Spleen (tissue), 11 donors: Measurements from ENCODE around the gene NAB1. TPM values are rescaled to one million over a fixed set of nuclear protein-coding genes. Genes with fewer than 3 reads are reported as not detected.
A peak's percentile ranks its signal among the peaks of the same experiment; 100 is the strongest.

Source experiments
- DNase-seq: peaks from one replicate; pipeline ENCODE4 v3.0.0-alpha.2; 2020
- H3K27ac ChIP-seq, 8 donors: fragments of 200-600 bp; sonication (generic) in 7 of 8; 1 replicate in 4 of 8; 2 replicates in 4 of 8; pipeline versions ENCODE4 v1.5.0 to v1.8.0; 2016 to 2021; ENCODE audit warnings: inconsistent platforms in 4 of 8, mild to moderate bottlenecking in 4 of 8, moderate library complexity in 1 of 8
- H3K27me3 ChIP-seq, 7 donors: fragments of 200-600 bp; sonication (generic) in 6 of 7; replicated peaks in 1 of 7; 1 replicate in 4 of 7; 2 replicates in 3 of 7; pipeline versions ENCODE4 v1.5.0 to v1.8.0; 2016 to 2021; ENCODE audit warnings: inconsistent platforms in 3 of 7, mild to moderate bottlenecking in 1 of 7
- H3K36me3 ChIP-seq, 6 donors: fragments of 200-600 bp; sonication (generic) in 5 of 6; 1 replicate in 4 of 6; 2 replicates in 2 of 6; pipeline versions ENCODE4 v1.5.0 to v1.8.0; 2016 to 2021; ENCODE audit warnings: inconsistent platforms in 2 of 6
- H3K4me1 ChIP-seq, 6 donors: fragments of 200-600 bp; sonication (generic) in 5 of 6; 1 replicate in 3 of 6; 2 replicates in 3 of 6; pipeline versions ENCODE4 v1.5.0 to v1.8.0; 2016 to 2021; ENCODE audit warnings: inconsistent platforms in 3 of 6
- H3K4me3 ChIP-seq, 8 donors: fragments of 200-600 bp; sonication (generic) in 7 of 8; 1 replicate in 4 of 8; 2 replicates in 4 of 8; pipeline versions ENCODE4 v1.5.0 to v1.8.0; 2016 to 2021; ENCODE audit warnings: inconsistent platforms in 4 of 8, mild to moderate bottlenecking in 4 of 8, moderate library complexity in 2 of 8
- H3K9me3 ChIP-seq, 8 donors: fragments of 200-600 bp; sonication (generic) in 7 of 8; 1 replicate in 4 of 8; 2 replicates in 4 of 8; pipeline versions ENCODE4 v1.5.0 to v1.8.0; 2016 to 2021; ENCODE audit warnings: inconsistent platforms in 4 of 8
- POLR2A ChIP-seq, 3 donors: fragments of 450-650 bp; IDR thresholded peaks; one replicate each; pipeline ENCODE4 v1.5.1; 2017; ENCODE audit warnings: antibody characterized with exemption in 3 of 3, mild to moderate bottlenecking in 1 of 3
- POLR2AphosphoS5 ChIP-seq, 3 donors: sonication (generic); formaldehyde crosslinking; IDR thresholded peaks; one replicate each; pipeline ENCODE4 v1.5.1; 2017; ENCODE audit warnings: antibody characterized with exemption in 3 of 3
- WGBS, 5 donors: extraction: QIAGEN DNeasy Blood & Tissue Kit in 3 of 5; methylation state at CpG; one replicate each; pipeline versions ENCODE4 v1.1.5 to v1.1.7; 2013 to 2018; 5-methylcytosine and 5-hydroxymethylcytosine counted together
- intact Hi-C: fragments of 100-400 bp; cut with DNase I; formaldehyde crosslinking; loops from one replicate; pipeline ENCODE4 v1.15.0; 2023; ENCODE audit warnings: low total_unique reads
- polyA plus RNA-seq, 3 donors: library from polyadenylated mRNA; stranded (reverse); fragments of 200-250 nt; gene quantifications; one replicate each; pipeline ENCODE4 v1.2.1, GENCODE V29; 2013
- total RNA-seq, 7 donors: library from RNA; depleted of rRNA in 3 of 7; stranded (reverse); fragments of >200 nt in 3 of 7; fragmentation: NEBNext Ultra II Directional in 4 of 7; extraction: Animal tissue kit (Norgen Biotek cat#: 25700) in 4 of 7; gene quantifications; one replicate each; pipeline versions ENCODE4 v1.1.0 to v1.2.1, GENCODE V29; 2016 to 2021
- TF ChIP-seq, protein P1 (sequence below), 11 experiments: fragments of 200-600 bp in 7 of 11; fragments of 450-650 bp in 4 of 11; sonication (generic) in 4 of 11; IDR thresholded peaks in 8 of 11; conservative IDR thresholded peaks in 3 of 11; 1 replicate in 7 of 11; 2 replicates in 4 of 11; pipeline versions ENCODE4 v1.4.0 to v1.8.0; 2016 to 2021; ENCODE audit warnings: antibody characterized with exemption in 11 of 11, inconsistent platforms in 4 of 11, mild to moderate bottlenecking in 1 of 11
- donor health status: healthy with polysubstance abuse.
- donor health status: DM: no; HTN: no; CAD: no; lungs with moderate emphysema.
- donor health status: DM: no; HTN: no; CAD: no.
- donor health status: Bipolar disorder and iron deficiency.
- donor health status: healthy.
- donor health status: DM: no; HTN: no; CAD: no.
- donor health status: DM: yes; HTN: yes; CAD: no.

The NAB1 gene
- total and polyA plus RNA-seq, 10 donors, result 8.8 to 44.7 (median 27.9) TPM

DNA sequence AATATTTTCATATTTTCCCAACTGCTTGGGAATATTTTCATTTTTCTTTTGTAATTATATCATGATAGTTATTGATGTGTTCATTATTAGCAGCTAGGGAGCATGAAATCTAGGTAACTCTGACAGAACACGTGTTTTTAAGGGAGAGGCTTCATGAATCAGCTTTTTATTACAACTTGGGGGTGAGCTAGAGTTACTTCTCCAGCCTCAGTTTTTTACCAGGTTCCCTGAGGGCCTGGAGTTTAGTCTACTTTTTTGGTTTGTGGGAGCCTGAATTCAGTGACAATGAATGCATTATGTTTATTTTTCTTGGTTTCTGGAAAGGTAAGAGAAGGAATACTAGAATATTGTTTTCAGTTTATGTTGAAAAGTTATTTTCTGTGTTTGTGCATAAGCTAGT, 18.0 kb downstream of the NAB1 start:
- Histone ChIP-seq H3K4me3 (no peak overlapping the region), H3K36me3 (peaks cover 0 to 39% (median 10%) of the 10 kb centered on the region in 6 donors), H3K9me3 (no peaks in the 10 kb centered on the region), H3K27me3 (no peaks in the 10 kb centered on the region), H3K27ac (no peak overlapping the region), H3K4me1 (peaks cover 0 to 21% (median 4%) of the 10 kb centered on the region in 6 donors)
- intact Hi-C loops, result loop anchor here (10.0 kb wide), 1 partner anchor 282 kb away; no protein-coding TSS in a partner anchor
- DNase-seq, result no peak
- 53 to 84% (median 61%) methylated on average over 1 of the region's 1 CpG for WGBS, 5 donors
- TF ChIP-seq POLR2AphosphoS5 (IDR thresholded peaks at IDR 0.05), result no peak
- no peak for TF ChIP-seq POLR2A (IDR thresholded peaks at IDR 0.05)
- TF ChIP-seq, protein P1, sequence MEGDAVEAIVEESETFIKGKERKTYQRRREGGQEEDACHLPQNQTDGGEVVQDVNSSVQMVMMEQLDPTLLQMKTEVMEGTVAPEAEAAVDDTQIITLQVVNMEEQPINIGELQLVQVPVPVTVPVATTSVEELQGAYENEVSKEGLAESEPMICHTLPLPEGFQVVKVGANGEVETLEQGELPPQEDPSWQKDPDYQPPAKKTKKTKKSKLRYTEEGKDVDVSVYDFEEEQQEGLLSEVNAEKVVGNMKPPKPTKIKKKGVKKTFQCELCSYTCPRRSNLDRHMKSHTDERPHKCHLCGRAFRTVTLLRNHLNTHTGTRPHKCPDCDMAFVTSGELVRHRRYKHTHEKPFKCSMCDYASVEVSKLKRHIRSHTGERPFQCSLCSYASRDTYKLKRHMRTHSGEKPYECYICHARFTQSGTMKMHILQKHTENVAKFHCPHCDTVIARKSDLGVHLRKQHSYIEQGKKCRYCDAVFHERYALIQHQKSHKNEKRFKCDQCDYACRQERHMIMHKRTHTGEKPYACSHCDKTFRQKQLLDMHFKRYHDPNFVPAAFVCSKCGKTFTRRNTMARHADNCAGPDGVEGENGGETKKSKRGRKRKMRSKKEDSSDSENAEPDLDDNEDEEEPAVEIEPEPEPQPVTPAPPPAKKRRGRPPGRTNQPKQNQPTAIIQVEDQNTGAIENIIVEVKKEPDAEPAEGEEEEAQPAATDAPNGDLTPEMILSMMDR (IDR thresholded peaks at IDR 0.05 in 8 of 11, conservative IDR thresholded peaks at IDR 0.05 in 3 of 11), result no peak

DNA sequence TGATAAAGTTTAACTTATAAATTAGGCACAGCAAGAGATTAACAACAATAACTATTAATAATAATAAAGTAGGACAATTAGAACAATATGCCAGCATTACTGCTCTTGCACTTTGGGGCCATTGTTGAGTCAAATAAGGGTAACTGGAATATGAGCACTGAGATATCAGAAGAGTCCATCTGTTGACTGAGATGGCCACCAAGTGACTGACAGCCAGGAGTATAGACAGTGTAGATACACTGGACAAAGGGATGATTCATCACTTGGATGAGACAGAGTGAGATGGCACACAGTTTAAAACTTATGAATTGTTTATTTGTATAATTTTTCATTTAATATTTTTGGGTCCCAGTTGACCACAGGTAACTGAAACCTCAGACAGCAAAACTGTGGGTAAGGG, 20.0 kb downstream of the NAB1 start:
- no peak for DNase-seq
- no peak for TF ChIP-seq POLR2AphosphoS5 (IDR thresholded peaks at IDR 0.05)
- TF ChIP-seq, protein P1 (IDR thresholded peaks at IDR 0.05 in 8 of 11, conservative IDR thresholded peaks at IDR 0.05 in 3 of 11), result no peak
- TF ChIP-seq POLR2A (IDR thresholded peaks at IDR 0.05), result no peak
- intact Hi-C loops, result loop anchor here (10.0 kb wide), 1 partner anchor 284 kb away; no protein-coding TSS in a partner anchor
- Histone ChIP-seq H3K4me1 (peaks cover 0 to 15% (median 0%) of the 10 kb centered on the region in 6 donors), H3K27me3 (no peaks in the 10 kb centered on the region), H3K9me3 (no peaks in the 10 kb centered on the region), H3K36me3 (peaks cover 0 to 59% (median 14%) of the 10 kb centered on the region in 6 donors), H3K4me3 (no peak overlapping the region), H3K27ac (no peak overlapping the region)

DNA sequence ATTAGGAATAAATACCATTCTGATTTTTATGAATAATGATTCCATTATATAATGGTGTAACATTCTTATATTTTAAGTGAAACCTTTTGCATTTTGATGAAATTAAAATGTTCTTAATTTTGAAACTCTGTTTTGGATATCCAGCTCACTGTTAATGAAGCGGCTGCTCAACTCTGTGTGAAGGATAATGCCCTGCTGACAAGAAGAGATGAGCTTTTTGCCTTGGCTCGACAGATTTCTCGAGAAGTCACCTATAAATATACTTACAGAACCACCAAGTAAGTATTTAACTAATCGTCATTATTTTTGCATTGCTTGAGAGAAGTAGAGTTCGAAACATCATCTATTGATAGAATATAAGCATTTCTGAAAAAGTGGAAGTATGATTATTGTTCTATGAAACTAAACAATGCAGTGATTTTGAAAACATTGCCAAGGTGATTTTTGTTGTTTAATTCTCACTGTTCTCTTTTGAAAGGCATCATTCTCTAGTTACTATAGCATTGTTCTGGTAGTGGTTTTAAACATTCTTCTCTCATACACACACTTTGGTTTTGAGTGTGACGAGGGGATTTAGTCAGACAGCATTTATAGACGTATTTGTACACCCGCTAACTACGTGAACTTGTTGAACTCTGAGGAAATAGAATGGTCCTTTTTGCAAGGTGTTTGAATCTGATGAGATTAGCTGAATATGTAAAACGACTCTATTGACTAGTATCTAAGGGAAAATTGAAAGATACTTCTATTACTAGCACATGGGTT, 21.5 kb downstream of the NAB1 start:
- Histone ChIP-seq H3K4me3 (no peak overlapping the region), H3K4me1 (peaks cover 0 to 30% (median 0%) of the 10 kb centered on the region in 6 donors), H3K27ac (no peak overlapping the region), H3K36me3 (peaks cover 0 to 57% (median 14%) of the 10 kb centered on the region in 6 donors), H3K27me3 (no peaks in the 10 kb centered on the region), H3K9me3 (no peaks in the 10 kb centered on the region)
- no peak for TF ChIP-seq POLR2AphosphoS5 (IDR thresholded peaks at IDR 0.05)
- TF ChIP-seq POLR2A (IDR thresholded peaks at IDR 0.05), result no peak
- TF ChIP-seq, protein P1 (IDR thresholded peaks at IDR 0.05 in 8 of 11, conservative IDR thresholded peaks at IDR 0.05 in 3 of 11), result no peak
- DNase-seq, result no peak
- intact Hi-C loops, result no loop called here
- 76 to 88% (median 83%) methylated on average over 10 of the region's 10 CpGs for WGBS, 5 donors

DNA sequence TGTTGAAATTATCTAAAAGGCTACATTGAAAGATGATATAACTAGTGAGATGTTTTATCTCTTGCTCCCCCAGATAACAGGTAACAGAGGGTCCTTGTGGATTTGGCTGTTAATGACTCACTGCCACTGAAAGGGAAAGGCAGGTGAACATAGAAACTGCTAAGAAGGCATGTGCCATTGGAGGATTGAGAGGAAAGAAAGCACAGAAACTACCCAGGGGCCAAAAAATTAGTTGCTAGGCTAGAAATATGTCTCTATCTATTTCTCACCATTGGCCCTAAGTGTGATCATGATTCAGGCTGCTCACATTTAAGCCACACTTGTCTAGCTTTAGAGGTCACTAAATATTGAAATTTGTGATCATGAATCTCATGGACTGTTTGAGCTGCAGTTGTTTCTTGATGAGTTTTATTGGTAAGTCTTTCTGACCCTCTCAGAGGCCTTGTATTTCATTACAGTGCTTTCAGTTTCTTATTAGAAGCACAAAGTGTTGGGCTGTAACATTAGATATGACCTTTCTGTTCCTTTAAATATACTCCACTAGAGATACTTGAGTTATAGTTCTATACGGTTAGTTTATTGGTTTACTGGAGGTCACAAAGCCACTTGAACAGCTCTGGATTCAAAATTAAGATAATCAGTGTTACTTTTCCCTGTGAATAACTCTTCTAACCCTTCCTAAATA, 26.2 kb downstream of the NAB1 start:
- 41 to 59% (median 54%) methylated on average over 1 of the region's 1 CpG for WGBS, 5 donors
- Histone ChIP-seq H3K4me3 (no peak overlapping the region), H3K27me3 (no peaks in the 10 kb centered on the region), H3K9me3 (no peaks in the 10 kb centered on the region), H3K27ac (peak overlapping the region in 4 of 8 donors; percentile 16 to 34 (median 24)), H3K36me3 (peaks cover 0 to 62% (median 14%) of the 10 kb centered on the region in 6 donors), H3K4me1 (peaks cover 0 to 60% (median 19%) of the 10 kb centered on the region in 6 donors)
- intact Hi-C loops, result no loop called here
- DNase-seq, result no peak
- TF ChIP-seq POLR2A (IDR thresholded peaks at IDR 0.05), result no peak
